WTC11 (cell line): ENCODE results near the gene NRROS. TPM values are rescaled to one million over a fixed set of nuclear protein-coding genes. Genes with fewer than 3 reads are reported as not detected.

ENCODE experiments used
- ATAC-seq: fragments of 200-7000 bp; cut with Tn5 transposase; 2 replicates; pipeline ENCODE4 v1.10.0; 2021; ENCODE audit warnings: mild to moderate bottlenecking, moderate library complexity
- CTCF ChIA-PET: fragments of 300-600 bp; sonication (Branson Sonifier 250); formaldehyde crosslinking; loops from one replicate; lab custom pipeline; 2021; ENCODE audit warnings: antibody characterized with exemption; lab: Charles Lee
- POLR2A ChIA-PET: fragments of 350-600 bp; sonication (Branson Sonifier 250); formaldehyde crosslinking; loops from one replicate; lab custom pipeline; 2021; ENCODE audit warnings: antibody characterized with exemption; lab: Charles Lee
- DNase-seq: peaks from one replicate; pipeline ENCODE4 v3.0.0; 2021; ENCODE audit warnings: low spot score
- H3K27ac Mint-ChIP-seq: 2 replicates; pipeline ENCODE4 v1.8.0; 2021; ENCODE audit warnings: mixed read lengths
- H3K27me3 Mint-ChIP-seq: 2 replicates; pipeline ENCODE4 v1.8.0; 2021; ENCODE audit warnings: low read depth, mild to moderate bottlenecking, moderate library complexity, mixed read lengths
- H3K36me3 Mint-ChIP-seq: 2 replicates; pipeline ENCODE4 v1.8.0; 2021; ENCODE audit warnings: mixed read lengths
- H3K4me1 Mint-ChIP-seq: 2 replicates; pipeline ENCODE4 v1.8.0; 2022; ENCODE audit warnings: mixed read lengths
- H3K4me3 Mint-ChIP-seq: 2 replicates; pipeline ENCODE4 v1.8.0; 2021; ENCODE audit warnings: mild to moderate bottlenecking, moderate library complexity, mixed read lengths
- H3K9me3 Mint-ChIP-seq: 2 replicates; pipeline ENCODE4 v1.8.0; 2021; ENCODE audit warnings: mixed read lengths
- ATF6 ChIP-seq: sonication (generic); formaldehyde crosslinking; IDR thresholded peaks from 2 replicates; pipeline ENCODE4 v1.8.1; 2023; ENCODE audit warnings: mild to moderate bottlenecking, missing genetic modification reagents
- ESRRA ChIP-seq: sonication (generic); formaldehyde crosslinking; IDR thresholded peaks from 2 replicates; pipeline ENCODE4 v1.8.1; 2022; ENCODE audit warnings: mild to moderate bottlenecking, missing genetic modification reagents, borderline replicate concordance
- ETV6 ChIP-seq: sonication (generic); formaldehyde crosslinking; IDR thresholded peaks from 2 replicates; pipeline ENCODE4 v1.8.1; 2022; ENCODE audit warnings: mild to moderate bottlenecking, missing genetic modification reagents
- NFE2L1 ChIP-seq: sonication (generic); formaldehyde crosslinking; IDR thresholded peaks from 2 replicates; pipeline ENCODE4 v1.8.1; 2023; ENCODE audit warnings: missing genetic modification reagents
- NFYB ChIP-seq: sonication (generic); formaldehyde crosslinking; conservative IDR thresholded peaks from 2 replicates; pipeline ENCODE4 v1.8.0; 2022; ENCODE audit warnings: low read depth, missing genetic modification reagents
- OVOL2 ChIP-seq: fragments of 250-450 bp; sonication (Bioruptor Pico); IDR thresholded peaks from 2 replicates; pipeline ENCODE4 v1.9.0; 2021; ENCODE audit warnings: mild to moderate bottlenecking, borderline replicate concordance
- RELA ChIP-seq: sonication (generic); formaldehyde crosslinking; IDR thresholded peaks from 2 replicates; pipeline ENCODE4 v1.8.1; 2022; ENCODE audit warnings: missing genetic modification reagents, mild to moderate bottlenecking, borderline replicate concordance
- SP1 ChIP-seq: sonication (generic); formaldehyde crosslinking; conservative IDR thresholded peaks from 2 replicates; pipeline ENCODE4 v1.8.1; 2022; ENCODE audit warnings: missing genetic modification reagents
- TCF7 ChIP-seq: sonication (generic); formaldehyde crosslinking; IDR thresholded peaks from 2 replicates; pipeline ENCODE4 v1.8.0; 2022; ENCODE audit warnings: mild to moderate bottlenecking, low read depth, missing genetic modification reagents, moderate library complexity
- ZBTB21 ChIP-seq: sonication (generic); formaldehyde crosslinking; IDR thresholded peaks from 2 replicates; pipeline ENCODE4 v1.8.1; 2023; ENCODE audit warnings: mild to moderate bottlenecking, missing genetic modification reagents, borderline replicate concordance
- ZNF121 ChIP-seq: sonication (generic); formaldehyde crosslinking; IDR thresholded peaks from 2 replicates; pipeline ENCODE4 v1.8.0; 2023; ENCODE audit warnings: missing genetic modification reagents
- ZNF232 ChIP-seq: sonication (generic); formaldehyde crosslinking; IDR thresholded peaks from 2 replicates; pipeline ENCODE4 v1.8.0; 2022; ENCODE audit warnings: mild to moderate bottlenecking, missing genetic modification reagents
- ZNF263 ChIP-seq: sonication (generic); formaldehyde crosslinking; IDR thresholded peaks from 2 replicates; pipeline ENCODE4 v1.8.1; 2022; ENCODE audit warnings: low read depth, mild to moderate bottlenecking, moderate library complexity, missing genetic modification reagents
- ZNF281 ChIP-seq: sonication (generic); formaldehyde crosslinking; IDR thresholded peaks from 2 replicates; pipeline ENCODE4 v1.8.0; 2023; ENCODE audit warnings: mild to moderate bottlenecking, missing genetic modification reagents
- ZNF512 ChIP-seq: sonication (generic); formaldehyde crosslinking; IDR thresholded peaks from 2 replicates; pipeline ENCODE4 v1.8.1; 2022; ENCODE audit warnings: missing genetic modification reagents, borderline replicate concordance
- total RNA-seq: library from RNA; stranded (reverse); gene quantifications from 3 replicates; pipeline ENCODE4 v1.2.3, GENCODE V29; 2021
- TF ChIP-seq, protein P1 (sequence below): fragments of 200-600 bp; IDR thresholded peaks from 2 replicates; pipeline ENCODE4 v1.8.0; 2022; ENCODE audit warnings: antibody characterized with exemption
- TF ChIP-seq, protein P2 (sequence below): sonication (generic); formaldehyde crosslinking; conservative IDR thresholded peaks from 2 replicates; pipeline ENCODE4 v1.8.1; 2022; ENCODE audit warnings: mild to moderate bottlenecking, missing genetic modification reagents

The NRROS gene
- total RNA-seq, 1 experiment from 2014 or later: 3.1 TPM

GRCh38 chr3:196684548-196685407, 45.3 kb downstream of the NRROS start:
- peak overlapping the region; percentile 17; the same call in 1 of the 2 replicates for H3K27ac Mint-ChIP-seq

DNA sequence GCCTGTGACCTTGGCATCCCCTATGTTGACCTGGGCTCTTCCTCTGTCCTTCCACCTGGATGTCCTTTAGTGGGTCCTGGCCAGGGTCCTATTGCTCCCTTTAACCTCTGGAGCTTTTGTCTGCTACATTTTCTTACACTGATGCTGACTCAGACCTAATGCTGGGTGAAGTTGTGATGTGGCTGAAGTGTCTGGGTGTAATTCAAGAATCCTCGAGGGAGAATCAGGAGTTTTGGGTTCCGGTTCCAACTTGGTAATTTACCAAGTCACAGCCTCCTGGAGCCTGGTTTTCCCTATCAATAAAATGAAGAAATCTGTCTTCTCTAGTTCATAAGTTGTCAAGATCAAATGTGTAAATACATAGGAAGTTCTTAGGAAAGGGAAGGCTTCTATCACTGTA, 46.9 kb downstream of the NRROS start:
- no peak for TF ChIP-seq ZNF281 (CRISPR knock-in tag)
- no peak for TF ChIP-seq ZNF512 (CRISPR knock-in tag)
- TF ChIP-seq OVOL2 (CRISPR knock-in tag): no peak
- TF ChIP-seq NFYB: no peak
- no peak for TF ChIP-seq ZNF232 (CRISPR knock-in tag)
- TF ChIP-seq, protein P1, sequence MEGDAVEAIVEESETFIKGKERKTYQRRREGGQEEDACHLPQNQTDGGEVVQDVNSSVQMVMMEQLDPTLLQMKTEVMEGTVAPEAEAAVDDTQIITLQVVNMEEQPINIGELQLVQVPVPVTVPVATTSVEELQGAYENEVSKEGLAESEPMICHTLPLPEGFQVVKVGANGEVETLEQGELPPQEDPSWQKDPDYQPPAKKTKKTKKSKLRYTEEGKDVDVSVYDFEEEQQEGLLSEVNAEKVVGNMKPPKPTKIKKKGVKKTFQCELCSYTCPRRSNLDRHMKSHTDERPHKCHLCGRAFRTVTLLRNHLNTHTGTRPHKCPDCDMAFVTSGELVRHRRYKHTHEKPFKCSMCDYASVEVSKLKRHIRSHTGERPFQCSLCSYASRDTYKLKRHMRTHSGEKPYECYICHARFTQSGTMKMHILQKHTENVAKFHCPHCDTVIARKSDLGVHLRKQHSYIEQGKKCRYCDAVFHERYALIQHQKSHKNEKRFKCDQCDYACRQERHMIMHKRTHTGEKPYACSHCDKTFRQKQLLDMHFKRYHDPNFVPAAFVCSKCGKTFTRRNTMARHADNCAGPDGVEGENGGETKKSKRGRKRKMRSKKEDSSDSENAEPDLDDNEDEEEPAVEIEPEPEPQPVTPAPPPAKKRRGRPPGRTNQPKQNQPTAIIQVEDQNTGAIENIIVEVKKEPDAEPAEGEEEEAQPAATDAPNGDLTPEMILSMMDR: no peak
- TF ChIP-seq, protein P2, sequence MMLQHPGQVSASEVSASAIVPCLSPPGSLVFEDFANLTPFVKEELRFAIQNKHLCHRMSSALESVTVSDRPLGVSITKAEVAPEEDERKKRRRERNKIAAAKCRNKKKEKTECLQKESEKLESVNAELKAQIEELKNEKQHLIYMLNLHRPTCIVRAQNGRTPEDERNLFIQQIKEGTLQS (CRISPR knock-in tag): no peak
- no peak for TF ChIP-seq ATF6
- TF ChIP-seq ETV6 (CRISPR knock-in tag): no peak
- no peak for TF ChIP-seq ZBTB21 (CRISPR knock-in tag)
- no peak for TF ChIP-seq SP1 (CRISPR knock-in tag)
- TF ChIP-seq ZNF263 (CRISPR knock-in tag): no peak
- no peak for TF ChIP-seq ESRRA (CRISPR knock-in tag)
- TF ChIP-seq RELA (CRISPR knock-in tag): no peak
- no peak for TF ChIP-seq NFE2L1 (CRISPR knock-in tag)
- TF ChIP-seq ZNF121 (CRISPR knock-in tag): no peak
- ATAC-seq: no peak
- Mint-ChIP-seq H3K27me3 (no peaks in the 10 kb centered on the region; the same call in 1 of the 2 replicates), H3K4me1 (peaks cover 21% of the 10 kb centered on the region), H3K4me3 (no peak overlapping the region), H3K9me3 (peaks cover 15% of the 10 kb centered on the region), H3K36me3 (peaks cover 22% of the 10 kb centered on the region), H3K27ac (no peak overlapping the region)
- ChIA-PET CTCF (interaction anchor here (0.7 to 6.5 kb wide), 3 partner anchors 55 to 157 kb away, joined by 3 to 67 read pairs (median 4); no protein-coding TSS in a partner anchor), POLR2A (no interaction called here)
- no peak for DNase-seq

More at GRCh38 chr3:196684548-196685407, 45.3 kb downstream of the NRROS start:
- Mint-ChIP-seq H3K36me3 (peaks cover 22% of the 10 kb centered on the region), H3K9me3 (peaks cover 15% of the 10 kb centered on the region), H3K27me3 (no peaks in the 10 kb centered on the region; the same call in 1 of the 2 replicates), H3K4me1 (peaks cover 21% of the 10 kb centered on the region), H3K4me3 (no peak overlapping the region)
- TF ChIP-seq, protein P1: peak; percentile 76
- TF ChIP-seq TCF7 (CRISPR knock-in tag): no peak
- DNase-seq: peak; percentile 57
- ChIA-PET CTCF (interaction anchor here (0.6 to 6.5 kb wide), 20 partner anchors 9 to 257 kb away, joined by 3 to 67 read pairs (median 4); partner anchors contain the start of genes NCBP2 and NRROS), POLR2A (interaction anchor here (0.6 kb wide), 1 partner anchor 13 kb away, joined by 3 read pairs; no protein-coding TSS in a partner anchor)
- peak; percentile 71 for ATAC-seq
